ENCODE data around the gene NAV3. TPM values are rescaled to one million over a fixed set of nuclear protein-coding genes. Genes with fewer than 3 reads are reported as not detected.

Gene NAV3
- total RNA-seq, 2 donors from 2014 or later: 0.20 to 1.9 TPM

DNA sequence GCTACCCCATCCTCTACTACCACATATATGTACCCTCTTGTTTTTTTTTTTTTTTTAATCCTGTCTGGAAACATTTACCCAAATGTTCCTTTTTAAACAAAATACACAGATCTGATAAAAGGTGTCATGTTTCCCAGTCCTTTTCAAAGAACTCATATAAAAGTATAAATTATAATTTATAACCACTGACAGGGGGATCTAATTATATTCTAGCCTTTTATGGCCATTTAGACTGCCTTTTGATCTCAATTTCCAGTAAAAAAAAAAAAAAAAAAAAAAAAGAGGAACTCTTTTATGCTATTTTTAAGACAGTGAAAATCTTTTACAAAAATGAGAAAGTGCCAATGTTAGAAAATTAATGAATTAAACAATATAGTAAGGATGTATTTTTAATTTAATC is 65.0 kb downstream of the NAV3 start:
- Histone ChIP-seq H3K27me3 (ENCODE audit: control insufficient read depth, insufficient read depth, low read length, poor library complexity, severe bottlenecking) (no peaks in the 10 kb centered on the region), H3K4me3 (ENCODE audit: low read length) (no peak overlapping the region), H3K9me3 (ENCODE audit: control insufficient read depth, low read length) (no peaks in the 10 kb centered on the region), H3K27ac (ENCODE audit: low read depth, low read length) (no peak overlapping the region), H3K36me3 (ENCODE audit: control insufficient read depth, insufficient read depth, low read length) (no peaks in the 10 kb centered on the region), H3K4me1 (ENCODE audit: control insufficient read depth, insufficient read depth, low read length) (no peaks in the 10 kb centered on the region), H3K9ac (ENCODE audit: extremely low read depth, low read length, poor library complexity, severe bottlenecking) (no peak overlapping the region)
- Mint-ChIP-seq H3K4me3 (no peak overlapping the region), H3K27me3 (ENCODE audit: insufficient read depth) (no peaks in the 10 kb centered on the region), H3K9me3 (no peaks in the 10 kb centered on the region), H3K4me1 (peaks cover 5% of the 10 kb centered on the region), H3K27ac (no peak overlapping the region), H3K36me3 (ENCODE audit: low read depth) (no peaks in the 10 kb centered on the region)
- TF ChIP-seq, protein P1, sequence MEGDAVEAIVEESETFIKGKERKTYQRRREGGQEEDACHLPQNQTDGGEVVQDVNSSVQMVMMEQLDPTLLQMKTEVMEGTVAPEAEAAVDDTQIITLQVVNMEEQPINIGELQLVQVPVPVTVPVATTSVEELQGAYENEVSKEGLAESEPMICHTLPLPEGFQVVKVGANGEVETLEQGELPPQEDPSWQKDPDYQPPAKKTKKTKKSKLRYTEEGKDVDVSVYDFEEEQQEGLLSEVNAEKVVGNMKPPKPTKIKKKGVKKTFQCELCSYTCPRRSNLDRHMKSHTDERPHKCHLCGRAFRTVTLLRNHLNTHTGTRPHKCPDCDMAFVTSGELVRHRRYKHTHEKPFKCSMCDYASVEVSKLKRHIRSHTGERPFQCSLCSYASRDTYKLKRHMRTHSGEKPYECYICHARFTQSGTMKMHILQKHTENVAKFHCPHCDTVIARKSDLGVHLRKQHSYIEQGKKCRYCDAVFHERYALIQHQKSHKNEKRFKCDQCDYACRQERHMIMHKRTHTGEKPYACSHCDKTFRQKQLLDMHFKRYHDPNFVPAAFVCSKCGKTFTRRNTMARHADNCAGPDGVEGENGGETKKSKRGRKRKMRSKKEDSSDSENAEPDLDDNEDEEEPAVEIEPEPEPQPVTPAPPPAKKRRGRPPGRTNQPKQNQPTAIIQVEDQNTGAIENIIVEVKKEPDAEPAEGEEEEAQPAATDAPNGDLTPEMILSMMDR (conservative IDR thresholded peaks at IDR 0.05): no peak
- no peak for DNase-seq

DNA sequence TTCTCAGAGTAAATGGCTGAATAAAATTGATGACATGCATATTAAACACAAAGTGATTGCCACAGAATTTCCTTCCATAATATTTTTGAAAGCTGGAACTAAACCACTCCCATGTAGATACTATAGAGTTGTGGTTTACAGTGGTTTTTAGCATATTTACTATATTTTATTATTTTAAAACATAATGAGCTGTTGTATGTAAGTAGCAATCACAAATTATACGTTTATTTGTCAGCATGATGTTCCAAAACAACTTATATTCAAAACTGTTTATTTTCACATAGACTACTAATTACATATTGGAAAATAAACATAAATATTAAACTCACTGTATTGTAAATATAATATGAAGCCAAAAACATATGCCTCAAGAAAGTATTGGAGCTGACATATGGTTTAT is 77.2 kb downstream of the NAV3 start:
- Mint-ChIP-seq H3K4me3 (no peak overlapping the region), H3K9me3 (peaks cover 2% of the 10 kb centered on the region), H3K27me3 (ENCODE audit: insufficient read depth) (no peaks in the 10 kb centered on the region), H3K4me1 (no peaks in the 10 kb centered on the region), H3K36me3 (ENCODE audit: low read depth) (no peaks in the 10 kb centered on the region), H3K27ac (no peak overlapping the region)
- TF ChIP-seq, protein P1 (conservative IDR thresholded peaks at IDR 0.05): no peak
- no CpG with 5 or more reads among the region's 1 CpG for WGBS, 2 experiments (ENCODE audit: insufficient coverage in 1 of 2, insufficient read length in 1 of 2)
- Histone ChIP-seq H3K4me3 (ENCODE audit: low read length) (no peak overlapping the region), H3K27me3 (ENCODE audit: control insufficient read depth, insufficient read depth, low read length, poor library complexity, severe bottlenecking) (no peaks in the 10 kb centered on the region), H3K9ac (ENCODE audit: extremely low read depth, low read length, poor library complexity, severe bottlenecking) (no peak overlapping the region), H3K27ac (ENCODE audit: low read depth, low read length) (no peak overlapping the region), H3K9me3 (ENCODE audit: control insufficient read depth, low read length) (peaks cover 4% of the 10 kb centered on the region), H3K4me1 (ENCODE audit: control insufficient read depth, insufficient read depth, low read length) (no peaks in the 10 kb centered on the region), H3K36me3 (ENCODE audit: control insufficient read depth, insufficient read depth, low read length) (no peaks in the 10 kb centered on the region)
- DNase-seq: no peak

DNA sequence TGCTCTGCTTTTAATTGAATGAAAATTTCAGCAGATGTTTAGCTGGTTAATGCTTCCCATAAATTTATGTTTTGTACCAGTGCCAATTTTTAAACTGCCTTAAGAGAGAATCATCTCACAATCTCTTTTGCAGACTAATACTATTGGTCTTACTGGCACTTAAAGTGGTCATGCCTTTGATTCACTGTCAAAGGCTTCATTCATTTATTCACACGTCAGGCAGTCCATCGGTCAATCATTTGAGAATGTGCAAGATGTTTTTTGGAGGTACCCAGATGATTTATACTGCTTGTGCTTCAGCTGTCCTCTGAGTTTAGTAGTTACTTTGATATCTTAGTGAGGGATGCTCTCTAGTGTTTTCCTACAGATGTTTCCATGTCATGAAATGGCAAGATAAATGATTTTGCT is 83.4 kb downstream of the NAV3 start:
- no peaks in the 10 kb centered on the region for H3K36me3 Mint-ChIP-seq (ENCODE audit: low read depth)
- 83 to 100% methylated on average over 2 of the region's 2 CpGs for WGBS, 2 experiments (ENCODE audit: insufficient coverage in 1 of 2, insufficient read length in 1 of 2)
- H3K4me1 Mint-ChIP-seq: peaks cover 4% of the 10 kb centered on the region
- H3K9ac ChIP-seq (ENCODE audit: extremely low read depth, low read length, poor library complexity, severe bottlenecking): no peak overlapping the region
- no peak overlapping the region for H3K4me3 Mint-ChIP-seq
- H3K9me3 Mint-ChIP-seq: no peaks in the 10 kb centered on the region
- H3K27me3 Mint-ChIP-seq (ENCODE audit: insufficient read depth): no peaks in the 10 kb centered on the region
- H3K4me1 ChIP-seq (ENCODE audit: control insufficient read depth, insufficient read depth, low read length): no peaks in the 10 kb centered on the region
- H3K9me3 ChIP-seq (ENCODE audit: control insufficient read depth, low read length): peaks cover 4% of the 10 kb centered on the region
- no peak for DNase-seq
- no peaks in the 10 kb centered on the region for H3K36me3 ChIP-seq (ENCODE audit: control insufficient read depth, insufficient read depth, low read length)
- no peak overlapping the region for H3K4me3 ChIP-seq (ENCODE audit: low read length)
- TF ChIP-seq, protein P1 (conservative IDR thresholded peaks at IDR 0.05): no peak
- no peak overlapping the region for H3K27ac ChIP-seq (ENCODE audit: low read depth, low read length)
- H3K27ac Mint-ChIP-seq: no peak overlapping the region
- H3K27me3 ChIP-seq (ENCODE audit: control insufficient read depth, insufficient read depth, low read length, poor library complexity, severe bottlenecking): no peaks in the 10 kb centered on the region
